Measurements from ENCODE around the gene ADIRF. TPM values are rescaled to one million over a fixed set of nuclear protein-coding genes. Genes with fewer than 3 reads are reported as not detected.

The ADIRF gene
- total and polyA plus RNA-seq, 9 of the 15 experiments (the other 6 are each of a cell fraction or from before 2014, with no cell fraction given), result 0.08 TPM; not detected in 8

DNA sequence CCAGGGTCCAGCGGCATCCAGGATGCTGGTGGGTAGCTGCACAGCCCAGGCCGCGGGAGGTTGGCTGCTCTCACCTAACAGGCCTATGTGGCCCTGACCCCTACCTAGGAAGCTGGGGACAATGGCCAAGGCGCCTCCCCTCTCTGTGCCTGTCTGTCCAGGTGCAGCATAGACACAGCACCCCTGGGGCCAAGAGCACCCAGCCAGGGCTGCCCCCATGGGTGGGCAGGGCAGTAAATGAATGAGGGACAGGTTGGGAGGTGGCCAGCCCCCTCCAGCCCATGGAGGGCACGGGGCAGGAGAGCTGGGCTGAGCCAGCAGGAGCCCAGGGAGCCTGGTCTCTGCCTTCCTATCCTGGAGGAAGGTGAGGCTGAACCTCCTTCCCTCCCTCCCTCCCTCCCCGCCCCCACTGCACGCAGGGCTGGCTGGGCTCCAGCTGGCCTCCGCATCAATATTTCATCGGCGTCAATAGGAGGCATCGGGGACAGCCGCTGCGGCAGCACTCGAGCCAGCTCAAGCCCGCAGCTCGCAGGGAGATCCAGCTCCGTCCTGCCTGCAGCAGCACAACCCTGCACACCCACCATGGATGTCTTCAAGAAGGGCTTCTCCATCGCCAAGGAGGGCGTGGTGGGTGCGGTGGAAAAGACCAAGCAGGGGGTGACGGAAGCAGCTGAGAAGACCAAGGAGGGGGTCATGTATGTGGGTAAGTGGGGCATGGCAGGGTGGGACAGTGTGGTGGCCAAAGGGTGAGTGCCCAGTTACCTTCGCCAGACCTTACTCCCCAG lies 10.0 kb upstream of the ADIRF start, which contains the start of gene SNCG (continued):
- TF ChIP-seq, protein P1, sequence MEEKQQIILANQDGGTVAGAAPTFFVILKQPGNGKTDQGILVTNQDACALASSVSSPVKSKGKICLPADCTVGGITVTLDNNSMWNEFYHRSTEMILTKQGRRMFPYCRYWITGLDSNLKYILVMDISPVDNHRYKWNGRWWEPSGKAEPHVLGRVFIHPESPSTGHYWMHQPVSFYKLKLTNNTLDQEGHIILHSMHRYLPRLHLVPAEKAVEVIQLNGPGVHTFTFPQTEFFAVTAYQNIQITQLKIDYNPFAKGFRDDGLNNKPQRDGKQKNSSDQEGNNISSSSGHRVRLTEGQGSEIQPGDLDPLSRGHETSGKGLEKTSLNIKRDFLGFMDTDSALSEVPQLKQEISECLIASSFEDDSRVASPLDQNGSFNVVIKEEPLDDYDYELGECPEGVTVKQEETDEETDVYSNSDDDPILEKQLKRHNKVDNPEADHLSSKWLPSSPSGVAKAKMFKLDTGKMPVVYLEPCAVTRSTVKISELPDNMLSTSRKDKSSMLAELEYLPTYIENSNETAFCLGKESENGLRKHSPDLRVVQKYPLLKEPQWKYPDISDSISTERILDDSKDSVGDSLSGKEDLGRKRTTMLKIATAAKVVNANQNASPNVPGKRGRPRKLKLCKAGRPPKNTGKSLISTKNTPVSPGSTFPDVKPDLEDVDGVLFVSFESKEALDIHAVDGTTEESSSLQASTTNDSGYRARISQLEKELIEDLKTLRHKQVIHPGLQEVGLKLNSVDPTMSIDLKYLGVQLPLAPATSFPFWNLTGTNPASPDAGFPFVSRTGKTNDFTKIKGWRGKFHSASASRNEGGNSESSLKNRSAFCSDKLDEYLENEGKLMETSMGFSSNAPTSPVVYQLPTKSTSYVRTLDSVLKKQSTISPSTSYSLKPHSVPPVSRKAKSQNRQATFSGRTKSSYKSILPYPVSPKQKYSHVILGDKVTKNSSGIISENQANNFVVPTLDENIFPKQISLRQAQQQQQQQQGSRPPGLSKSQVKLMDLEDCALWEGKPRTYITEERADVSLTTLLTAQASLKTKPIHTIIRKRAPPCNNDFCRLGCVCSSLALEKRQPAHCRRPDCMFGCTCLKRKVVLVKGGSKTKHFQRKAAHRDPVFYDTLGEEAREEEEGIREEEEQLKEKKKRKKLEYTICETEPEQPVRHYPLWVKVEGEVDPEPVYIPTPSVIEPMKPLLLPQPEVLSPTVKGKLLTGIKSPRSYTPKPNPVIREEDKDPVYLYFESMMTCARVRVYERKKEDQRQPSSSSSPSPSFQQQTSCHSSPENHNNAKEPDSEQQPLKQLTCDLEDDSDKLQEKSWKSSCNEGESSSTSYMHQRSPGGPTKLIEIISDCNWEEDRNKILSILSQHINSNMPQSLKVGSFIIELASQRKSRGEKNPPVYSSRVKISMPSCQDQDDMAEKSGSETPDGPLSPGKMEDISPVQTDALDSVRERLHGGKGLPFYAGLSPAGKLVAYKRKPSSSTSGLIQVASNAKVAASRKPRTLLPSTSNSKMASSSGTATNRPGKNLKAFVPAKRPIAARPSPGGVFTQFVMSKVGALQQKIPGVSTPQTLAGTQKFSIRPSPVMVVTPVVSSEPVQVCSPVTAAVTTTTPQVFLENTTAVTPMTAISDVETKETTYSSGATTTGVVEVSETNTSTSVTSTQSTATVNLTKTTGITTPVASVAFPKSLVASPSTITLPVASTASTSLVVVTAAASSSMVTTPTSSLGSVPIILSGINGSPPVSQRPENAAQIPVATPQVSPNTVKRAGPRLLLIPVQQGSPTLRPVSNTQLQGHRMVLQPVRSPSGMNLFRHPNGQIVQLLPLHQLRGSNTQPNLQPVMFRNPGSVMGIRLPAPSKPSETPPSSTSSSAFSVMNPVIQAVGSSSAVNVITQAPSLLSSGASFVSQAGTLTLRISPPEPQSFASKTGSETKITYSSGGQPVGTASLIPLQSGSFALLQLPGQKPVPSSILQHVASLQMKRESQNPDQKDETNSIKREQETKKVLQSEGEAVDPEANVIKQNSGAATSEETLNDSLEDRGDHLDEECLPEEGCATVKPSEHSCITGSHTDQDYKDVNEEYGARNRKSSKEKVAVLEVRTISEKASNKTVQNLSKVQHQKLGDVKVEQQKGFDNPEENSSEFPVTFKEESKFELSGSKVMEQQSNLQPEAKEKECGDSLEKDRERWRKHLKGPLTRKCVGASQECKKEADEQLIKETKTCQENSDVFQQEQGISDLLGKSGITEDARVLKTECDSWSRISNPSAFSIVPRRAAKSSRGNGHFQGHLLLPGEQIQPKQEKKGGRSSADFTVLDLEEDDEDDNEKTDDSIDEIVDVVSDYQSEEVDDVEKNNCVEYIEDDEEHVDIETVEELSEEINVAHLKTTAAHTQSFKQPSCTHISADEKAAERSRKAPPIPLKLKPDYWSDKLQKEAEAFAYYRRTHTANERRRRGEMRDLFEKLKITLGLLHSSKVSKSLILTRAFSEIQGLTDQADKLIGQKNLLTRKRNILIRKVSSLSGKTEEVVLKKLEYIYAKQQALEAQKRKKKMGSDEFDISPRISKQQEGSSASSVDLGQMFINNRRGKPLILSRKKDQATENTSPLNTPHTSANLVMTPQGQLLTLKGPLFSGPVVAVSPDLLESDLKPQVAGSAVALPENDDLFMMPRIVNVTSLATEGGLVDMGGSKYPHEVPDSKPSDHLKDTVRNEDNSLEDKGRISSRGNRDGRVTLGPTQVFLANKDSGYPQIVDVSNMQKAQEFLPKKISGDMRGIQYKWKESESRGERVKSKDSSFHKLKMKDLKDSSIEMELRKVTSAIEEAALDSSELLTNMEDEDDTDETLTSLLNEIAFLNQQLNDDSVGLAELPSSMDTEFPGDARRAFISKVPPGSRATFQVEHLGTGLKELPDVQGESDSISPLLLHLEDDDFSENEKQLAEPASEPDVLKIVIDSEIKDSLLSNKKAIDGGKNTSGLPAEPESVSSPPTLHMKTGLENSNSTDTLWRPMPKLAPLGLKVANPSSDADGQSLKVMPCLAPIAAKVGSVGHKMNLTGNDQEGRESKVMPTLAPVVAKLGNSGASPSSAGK (IDR thresholded peaks at IDR 0.05), result no peak
- TF ChIP-seq BDP1 (IDR thresholded peaks at IDR 0.05; ENCODE audit: insufficient read depth, insufficient read length) (no peak), NFRKB (IDR thresholded peaks at IDR 0.05; ENCODE audit: low read depth) (peak; percentile 12; the same call in 1 of the 2 replicates), POLR2AphosphoS5 (IDR thresholded peaks at IDR 0.05; ENCODE audit: control insufficient read depth, insufficient read depth, low read depth, low read length) (no peak), WHSC1 (IDR thresholded peaks at IDR 0.05; ENCODE audit: low read length) (no peak), YY1 (IDR thresholded peaks at IDR 0.05; ENCODE audit: borderline replicate concordance in 1 of 3, control insufficient read depth in 1 of 3, extremely low read depth in 1 of 3, insufficient read depth in 3 of 3, insufficient read length in 1 of 3, insufficient replicate concordance in 2 of 3, low read depth in 1 of 3, low read length in 2 of 3) (peak in 1 of 3 experiments; percentile 4)
- TF ChIP-seq, protein P2, sequence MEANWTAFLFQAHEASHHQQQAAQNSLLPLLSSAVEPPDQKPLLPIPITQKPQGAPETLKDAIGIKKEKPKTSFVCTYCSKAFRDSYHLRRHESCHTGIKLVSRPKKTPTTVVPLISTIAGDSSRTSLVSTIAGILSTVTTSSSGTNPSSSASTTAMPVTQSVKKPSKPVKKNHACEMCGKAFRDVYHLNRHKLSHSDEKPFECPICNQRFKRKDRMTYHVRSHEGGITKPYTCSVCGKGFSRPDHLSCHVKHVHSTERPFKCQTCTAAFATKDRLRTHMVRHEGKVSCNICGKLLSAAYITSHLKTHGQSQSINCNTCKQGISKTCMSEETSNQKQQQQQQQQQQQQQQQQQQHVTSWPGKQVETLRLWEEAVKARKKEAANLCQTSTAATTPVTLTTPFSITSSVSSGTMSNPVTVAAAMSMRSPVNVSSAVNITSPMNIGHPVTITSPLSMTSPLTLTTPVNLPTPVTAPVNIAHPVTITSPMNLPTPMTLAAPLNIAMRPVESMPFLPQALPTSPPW (CRISPR knock-in tag; IDR thresholded peaks at IDR 0.05), result peak; percentile 8; the same call in 1 of the 2 replicates
- TF ChIP-seq, protein P3, sequence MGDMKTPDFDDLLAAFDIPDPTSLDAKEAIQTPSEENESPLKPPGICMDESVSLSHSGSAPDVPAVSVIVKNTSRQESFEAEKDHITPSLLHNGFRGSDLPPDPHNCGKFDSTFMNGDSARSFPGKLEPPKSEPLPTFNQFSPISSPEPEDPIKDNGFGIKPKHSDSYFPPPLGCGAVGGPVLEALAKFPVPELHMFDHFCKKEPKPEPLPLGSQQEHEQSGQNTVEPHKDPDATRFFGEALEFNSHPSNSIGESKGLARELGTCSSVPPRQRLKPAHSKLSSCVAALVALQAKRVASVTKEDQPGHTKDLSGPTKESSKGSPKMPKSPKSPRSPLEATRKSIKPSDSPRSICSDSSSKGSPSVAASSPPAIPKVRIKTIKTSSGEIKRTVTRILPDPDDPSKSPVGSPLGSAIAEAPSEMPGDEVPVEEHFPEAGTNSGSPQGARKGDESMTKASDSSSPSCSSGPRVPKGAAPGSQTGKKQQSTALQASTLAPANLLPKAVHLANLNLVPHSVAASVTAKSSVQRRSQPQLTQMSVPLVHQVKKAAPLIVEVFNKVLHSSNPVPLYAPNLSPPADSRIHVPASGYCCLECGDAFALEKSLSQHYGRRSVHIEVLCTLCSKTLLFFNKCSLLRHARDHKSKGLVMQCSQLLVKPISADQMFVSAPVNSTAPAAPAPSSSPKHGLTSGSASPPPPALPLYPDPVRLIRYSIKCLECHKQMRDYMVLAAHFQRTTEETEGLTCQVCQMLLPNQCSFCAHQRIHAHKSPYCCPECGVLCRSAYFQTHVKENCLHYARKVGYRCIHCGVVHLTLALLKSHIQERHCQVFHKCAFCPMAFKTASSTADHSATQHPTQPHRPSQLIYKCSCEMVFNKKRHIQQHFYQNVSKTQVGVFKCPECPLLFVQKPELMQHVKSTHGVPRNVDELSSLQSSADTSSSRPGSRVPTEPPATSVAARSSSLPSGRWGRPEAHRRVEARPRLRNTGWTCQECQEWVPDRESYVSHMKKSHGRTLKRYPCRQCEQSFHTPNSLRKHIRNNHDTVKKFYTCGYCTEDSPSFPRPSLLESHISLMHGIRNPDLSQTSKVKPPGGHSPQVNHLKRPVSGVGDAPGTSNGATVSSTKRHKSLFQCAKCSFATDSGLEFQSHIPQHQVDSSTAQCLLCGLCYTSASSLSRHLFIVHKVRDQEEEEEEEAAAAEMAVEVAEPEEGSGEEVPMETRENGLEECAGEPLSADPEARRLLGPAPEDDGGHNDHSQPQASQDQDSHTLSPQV (IDR thresholded peaks at IDR 0.05), result 0 out of 2 replicates have a peak, but pooled peaks have one; percentile 8

Measured in K562 (cell line).